Astrocyte (in vitro differentiated cells and primary cell): ENCODE data around the gene ZNF593. TPM values are rescaled to one million over a fixed set of nuclear protein-coding genes. Genes with fewer than 3 reads are reported as not detected.

Source experiments
- DNase-seq: peaks from one replicate; pipeline ENCODE4 v3.0.0-alpha.2; 2010; ENCODE audit warnings: low read depth
- FAIRE-seq: peaks from 2 replicates; lab custom pipeline; 2011; peaks lifted over from hg19 to GRCh38; lab: Jason Lieb, UNC
- H2AFZ ChIP-seq: 2 replicates; pipeline ENCODE4 v1.6.0; 2012; ENCODE audit warnings: low read depth, low read length, inconsistent platforms
- H3K27ac ChIP-seq: 2 replicates; pipeline ENCODE4 v1.5.1; 2011; ENCODE audit warnings: low read depth, low read length, inconsistent platforms
- H3K27me3 ChIP-seq: 2 replicates; pipeline ENCODE4 v1.6.0; 2011; ENCODE audit warnings: low read length, inconsistent platforms; ENCODE audit not compliant: insufficient read depth
- H3K36me3 ChIP-seq: 2 replicates; pipeline ENCODE4 v1.5.1; 2011; ENCODE audit warnings: low read length, inconsistent platforms; ENCODE audit not compliant: insufficient read depth
- H3K4me1 ChIP-seq: 2 replicates; pipeline ENCODE4 v1.5.1; 2011; ENCODE audit warnings: low read length, inconsistent platforms; ENCODE audit not compliant: insufficient read depth
- H3K4me2 ChIP-seq: 2 replicates; pipeline ENCODE4 v1.6.0; 2012; ENCODE audit warnings: low read length, inconsistent platforms
- H3K4me3 ChIP-seq: 2 replicates; pipeline ENCODE4 v1.5.1; 2011; ENCODE audit warnings: low read depth, mild to moderate bottlenecking, low read length, inconsistent platforms; ENCODE audit not compliant: insufficient read depth
- H3K79me2 ChIP-seq: 2 replicates; pipeline ENCODE4 v1.6.0; 2012; ENCODE audit warnings: mild to moderate bottlenecking, low read length, inconsistent platforms; ENCODE audit not compliant: insufficient read depth
- H3K9ac ChIP-seq: 2 replicates; pipeline ENCODE4 v1.6.0; 2012; ENCODE audit warnings: mild to moderate bottlenecking, low read length, inconsistent platforms
- H3K9me3 ChIP-seq: 2 replicates; pipeline ENCODE4 v1.5.1; 2012; ENCODE audit warnings: low read depth, mild to moderate bottlenecking, low read length, inconsistent platforms; ENCODE audit not compliant: insufficient read depth
- H4K20me1 ChIP-seq: 2 replicates; pipeline ENCODE4 v1.6.0; 2012; ENCODE audit warnings: low read length, inconsistent platforms; ENCODE audit not compliant: insufficient read depth
- H3K27ac Mint-ChIP-seq: one replicate; pipeline ENCODE4 v1.8.0; 2021; ENCODE audit warnings: mild to moderate bottlenecking, mixed read lengths; ENCODE audit not compliant: unreplicated experiment
- H3K27me3 Mint-ChIP-seq: one replicate; pipeline ENCODE4 v1.8.0; 2021; ENCODE audit warnings: low read depth, mixed read lengths; ENCODE audit not compliant: unreplicated experiment
- H3K36me3 Mint-ChIP-seq: one replicate; pipeline ENCODE4 v1.8.0; 2021; ENCODE audit warnings: low read depth, mixed read lengths; ENCODE audit not compliant: unreplicated experiment
- H3K4me1 Mint-ChIP-seq: one replicate; pipeline ENCODE4 v1.8.0; 2021; ENCODE audit warnings: low read depth, mixed read lengths; ENCODE audit not compliant: unreplicated experiment
- H3K4me3 Mint-ChIP-seq: one replicate; pipeline ENCODE4 v1.8.0; 2021; ENCODE audit warnings: mild to moderate bottlenecking, moderate library complexity, mixed read lengths; ENCODE audit not compliant: unreplicated experiment
- H3K9me3 Mint-ChIP-seq: one replicate; pipeline ENCODE4 v1.8.0; 2021; ENCODE audit warnings: mild to moderate bottlenecking, mixed read lengths; ENCODE audit not compliant: unreplicated experiment
- CTCF ChIP-seq: IDR thresholded peaks from 2 replicates; pipeline ENCODE4 v1.5.1; 2011; ENCODE audit warnings: low read depth, mild to moderate bottlenecking, inconsistent platforms, low read length, moderate library complexity; ENCODE audit not compliant: insufficient read depth
- EZH2 ChIP-seq: IDR thresholded peaks from 2 replicates; pipeline ENCODE4 v1.6.1; 2012; ENCODE audit warnings: mild to moderate bottlenecking, low read length, inconsistent platforms; ENCODE audit not compliant: insufficient read depth
- total RNA-seq: library from RNA; stranded (reverse); gene quantifications from 2 replicates; pipeline ENCODE4 v1.2.1, GENCODE V29; 2021

Gene ZNF593
- total RNA-seq, 1 donor from 2014 or later, result 34.4 TPM

- Histone ChIP-seq H3K27ac (peak overlapping the region; percentile 54), H3K9ac (no peak overlapping the region), H4K20me1 (no peaks in the 10 kb centered on the region), H3K4me1 (peaks cover 9% of the 10 kb centered on the region), H3K79me2 (no peaks in the 10 kb centered on the region), H3K4me3 (no peak overlapping the region), H3K4me2 (peak overlapping the region; percentile 78), H3K27me3 (no peaks in the 10 kb centered on the region), H3K9me3 (no peaks in the 10 kb centered on the region), H2AFZ (no peak overlapping the region), H3K36me3 (peaks cover 4% of the 10 kb centered on the region)
- no peaks in the 10 kb centered on the region for H3K27me3 Mint-ChIP-seq
- FAIRE-seq, result no peak
- peaks cover 3% of the 10 kb centered on the region for H3K36me3 Mint-ChIP-seq
- peaks cover 15% of the 10 kb centered on the region for H3K4me1 Mint-ChIP-seq
- no peak for TF ChIP-seq EZH2
- no peak for TF ChIP-seq CTCF
- no peaks in the 10 kb centered on the region for H3K9me3 Mint-ChIP-seq
- H3K4me3 Mint-ChIP-seq, result no peak overlapping the region
- H3K27ac Mint-ChIP-seq, result no peak overlapping the region
- peak; percentile 37 for DNase-seq
Measured at GRCh38 chr1:26122988-26123973, 46.4 kb upstream of the ZNF593 start.

- H3K27ac ChIP-seq, result no peak overlapping the region
- Mint-ChIP-seq H3K36me3 (peaks cover 3% of the 10 kb centered on the region), H3K27me3 (no peaks in the 10 kb centered on the region), H3K4me3 (no peak overlapping the region), H3K4me1 (peaks cover 15% of the 10 kb centered on the region), H3K27ac (no peak overlapping the region), H3K9me3 (no peaks in the 10 kb centered on the region)
- DNase-seq, result no peak
- H3K4me1 ChIP-seq, result peaks cover 9% of the 10 kb centered on the region
- no peak overlapping the region for H2AFZ ChIP-seq
- H3K79me2 ChIP-seq, result no peaks in the 10 kb centered on the region
- no peak for TF ChIP-seq EZH2
- TF ChIP-seq CTCF, result no peak
- FAIRE-seq, result no peak
- no peak overlapping the region for H3K9ac ChIP-seq
- no peak overlapping the region for H3K4me3 ChIP-seq
- no peak overlapping the region for H3K4me2 ChIP-seq
- H3K27me3 ChIP-seq, result no peaks in the 10 kb centered on the region
- H4K20me1 ChIP-seq, result no peaks in the 10 kb centered on the region
- H3K36me3 ChIP-seq, result peaks cover 4% of the 10 kb centered on the region
- H3K9me3 ChIP-seq, result no peaks in the 10 kb centered on the region
Measured at GRCh38 chr1:26124418-26125331, 45.0 kb upstream of the ZNF593 start.
